ENCODE results near the gene SNRPB. TPM values are rescaled to one million over a fixed set of nuclear protein-coding genes. Genes with fewer than 3 reads are reported as not detected.

SNRPB gene
- total RNA-seq, 2 experiments from 2014 or later = 469 to 479 TPM

GRCh38 chr20:2421247-2421646 is 49.3 kb downstream of the SNRPB start:
- Mint-ChIP-seq H3K27me3 (peaks cover 11% of the 10 kb centered on the region), H3K9me3 (no peaks in the 10 kb centered on the region), H3K27ac (no peak overlapping the region), H3K4me1 (ENCODE audit: low read depth) (no peaks in the 10 kb centered on the region), H3K36me3 (ENCODE audit: low read depth) (no peaks in the 10 kb centered on the region), H3K4me3 (no peak overlapping the region)
- no peak for DNase-seq
- CTCF ChIA-PET = no interaction called here
- intact Hi-C loops (cut with micrococcal nuclease) = no loop called here
- ATAC-seq = no peak
- POLR2A ChIA-PET = interaction anchor here (1.1 kb wide), 1 partner anchor 9 kb away, joined by 3 read pairs; no protein-coding TSS in a partner anchor
- no peak for TF ChIP-seq CTCF (IDR thresholded peaks at IDR 0.05)

GRCh38 chr20:2420510-2420909 is 50.1 kb downstream of the SNRPB start:
- Mint-ChIP-seq H3K4me3 (no peak overlapping the region), H3K36me3 (ENCODE audit: low read depth) (no peaks in the 10 kb centered on the region), H3K4me1 (ENCODE audit: low read depth) (no peaks in the 10 kb centered on the region), H3K27ac (no peak overlapping the region), H3K27me3 (peaks cover 11% of the 10 kb centered on the region), H3K9me3 (no peaks in the 10 kb centered on the region)
- no peak for TF ChIP-seq CTCF (IDR thresholded peaks at IDR 0.05)
- intact Hi-C loops (cut with micrococcal nuclease) = no loop called here
- POLR2A ChIA-PET = interaction anchor here (1.1 kb wide), 1 partner anchor 10 kb away, joined by 3 read pairs; no protein-coding TSS in a partner anchor
- no peak for DNase-seq
- CTCF ChIA-PET = no interaction called here
- ATAC-seq = no peak

- no peak for DNase-seq
- Mint-ChIP-seq H3K27me3 (peaks cover 15% of the 10 kb centered on the region), H3K9me3 (no peaks in the 10 kb centered on the region), H3K4me1 (ENCODE audit: low read depth) (no peaks in the 10 kb centered on the region), H3K27ac (no peak overlapping the region), H3K36me3 (ENCODE audit: low read depth) (no peaks in the 10 kb centered on the region), H3K4me3 (no peak overlapping the region)
- ChIA-PET POLR2A (no interaction called here), CTCF (no interaction called here)
- TF ChIP-seq CTCF (IDR thresholded peaks at IDR 0.05) = no peak
- ATAC-seq = no peak
- intact Hi-C loops (cut with micrococcal nuclease) = no loop called here
Measured at GRCh38 chr20:2418388-2418787, 52.2 kb downstream of the SNRPB start.

GRCh38 chr20:2417213-2417541 is 53.4 kb downstream of the SNRPB start:
- DNase-seq (no peak), ATAC-seq (no peak)
- Mint-ChIP-seq H3K9me3 (no peaks in the 10 kb centered on the region), H3K27ac (no peak overlapping the region), H3K27me3 (peaks cover 16% of the 10 kb centered on the region), H3K36me3 (ENCODE audit: low read depth) (no peaks in the 10 kb centered on the region), H3K4me1 (ENCODE audit: low read depth) (no peaks in the 10 kb centered on the region), H3K4me3 (no peak overlapping the region)
- no peak for TF ChIP-seq CTCF (IDR thresholded peaks at IDR 0.05)
- intact Hi-C loops (cut with micrococcal nuclease) = no loop called here
- POLR2A ChIA-PET = no interaction called here
- CTCF ChIA-PET = no interaction called here

- no peaks in the 10 kb centered on the region for H3K4me1 Mint-ChIP-seq (ENCODE audit: low read depth)
- H3K27ac Mint-ChIP-seq = no peak overlapping the region
- no peak overlapping the region for H3K4me3 Mint-ChIP-seq
- ChIA-PET POLR2A (no interaction called here), CTCF (interaction anchor here (0.7 kb wide), 1 partner anchor 35 kb away, joined by 3 read pairs; no protein-coding TSS in a partner anchor)
- H3K36me3 Mint-ChIP-seq (ENCODE audit: low read depth) = no peaks in the 10 kb centered on the region
- TF ChIP-seq CTCF (IDR thresholded peaks at IDR 0.05) = no peak
- intact Hi-C loops (cut with micrococcal nuclease) = no loop called here
- DNase-seq (no peak), ATAC-seq (no peak)
- H3K27me3 Mint-ChIP-seq = peaks cover 20% of the 10 kb centered on the region
- H3K9me3 Mint-ChIP-seq = no peaks in the 10 kb centered on the region
Measured at GRCh38 chr20:2416541-2417212, 53.9 kb downstream of the SNRPB start.

Other genes starting within 250 kb of the SNRPB start
- gene TGM3, start 174.8 kb downstream of the SNRPB start, total RNA-seq = not detected
- gene TGM6, start 89.9 kb downstream of the SNRPB start, total RNA-seq = not detected
- 1 to 10 TPM; 8.5 to 9.5 TPM for gene ZNF343, start 38.1 kb upstream of the SNRPB start, total RNA-seq
- not detected for gene TMC2, start 65.8 kb upstream of the SNRPB start, total RNA-seq
- gene NOP56, start 181.8 kb upstream of the SNRPB start, total RNA-seq = 100 to 1,000 TPM; 587 to 596 TPM
- 100 to 1,000 TPM; 109 to 114 TPM for gene IDH3B, start 193.4 kb upstream of the SNRPB start, total RNA-seq
- gene EBF4, start 222.0 kb upstream of the SNRPB start, total RNA-seq = 1 to 10 TPM; 1.1 to 1.2 TPM